Osteocyte (in vitro differentiated cells): ENCODE data around the gene BCR. TPM values are rescaled to one million over a fixed set of nuclear protein-coding genes. Genes with fewer than 3 reads are reported as not detected.
A peak's percentile ranks its signal among the peaks of the same experiment; 100 is the strongest.

Experiments
- DNase-seq: peaks from one replicate; pipeline ENCODE4 v3.0.0; 2021; ENCODE audit warnings: mixed read lengths; ENCODE audit not compliant: unreplicated experiment; ENCODE audit errors: extremely low spot score
- H3K27ac Mint-ChIP-seq: one replicate; pipeline ENCODE4 v1.8.0; 2021; ENCODE audit warnings: mild to moderate bottlenecking, mixed read lengths; ENCODE audit not compliant: unreplicated experiment
- H3K27me3 Mint-ChIP-seq: one replicate; pipeline ENCODE4 v1.8.0; 2021; ENCODE audit warnings: mixed read lengths; ENCODE audit not compliant: unreplicated experiment
- H3K36me3 Mint-ChIP-seq: one replicate; pipeline ENCODE4 v1.8.0; 2021; ENCODE audit warnings: mixed read lengths; ENCODE audit not compliant: unreplicated experiment
- H3K4me1 Mint-ChIP-seq: one replicate; pipeline ENCODE4 v1.8.0; 2021; ENCODE audit warnings: mixed read lengths; ENCODE audit not compliant: unreplicated experiment
- H3K4me3 Mint-ChIP-seq: one replicate; pipeline ENCODE4 v1.8.0; 2021; ENCODE audit warnings: mild to moderate bottlenecking, moderate library complexity, mixed read lengths; ENCODE audit not compliant: unreplicated experiment
- H3K9me3 Mint-ChIP-seq: one replicate; pipeline ENCODE4 v1.8.0; 2021; ENCODE audit warnings: mixed read lengths; ENCODE audit not compliant: unreplicated experiment
- CTCF ChIP-seq: fragments of 200-600 bp; sonication (generic); IDR thresholded peaks from 2 replicates; pipeline ENCODE4 v1.5.0; 2021; ENCODE audit warnings: antibody characterized with exemption, mild to moderate bottlenecking, moderate library complexity
- total RNA-seq: library from RNA; stranded (reverse); gene quantifications from 2 replicates; pipeline ENCODE4 v1.2.1, GENCODE V29; 2021

BCR gene
- total RNA-seq, 1 donor from 2014 or later: 35.3 TPM

DNA sequence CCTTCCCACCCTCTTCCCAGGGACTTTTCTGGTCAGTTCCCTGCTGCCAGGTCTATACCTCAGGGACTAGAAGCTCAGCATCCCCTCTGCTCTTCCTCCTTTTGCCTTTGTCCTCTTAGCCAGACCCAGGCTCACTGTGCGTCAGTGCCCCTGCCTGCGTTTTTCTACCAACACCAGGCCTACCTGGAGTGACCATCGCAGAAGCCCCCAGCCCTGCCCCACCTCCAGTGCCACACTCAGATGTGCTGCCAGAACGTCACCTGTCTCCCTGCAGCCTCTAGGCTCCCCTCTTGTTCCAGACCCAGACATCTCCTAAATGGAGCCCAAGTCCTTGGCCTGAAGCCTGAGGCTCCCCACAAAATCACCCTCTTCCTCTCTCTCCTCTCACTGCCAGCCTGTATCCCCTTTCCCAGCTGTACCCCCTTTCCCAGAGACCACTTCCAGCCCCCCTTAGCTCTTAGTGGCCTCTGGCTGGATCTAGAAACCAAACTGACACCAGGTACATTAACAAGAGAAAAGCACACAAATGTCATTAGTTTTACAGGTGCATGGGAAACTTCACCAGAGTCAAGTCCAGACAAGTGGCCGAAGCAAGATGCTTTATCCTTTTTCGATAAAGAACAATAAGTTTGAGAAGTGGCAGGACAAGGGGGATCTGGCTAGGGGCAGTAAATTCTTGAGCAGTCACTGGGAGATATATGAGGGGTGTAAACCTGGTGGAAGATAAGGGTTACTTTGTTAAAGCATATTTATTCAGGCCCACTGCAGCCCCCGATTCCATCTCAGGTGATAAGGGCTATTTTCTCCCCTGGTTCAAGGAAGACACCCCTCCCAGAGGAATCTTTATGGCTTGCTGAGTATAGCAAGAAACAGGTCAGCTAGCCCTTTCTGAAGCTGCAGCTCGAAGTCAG lies 61.5 kb downstream of the BCR start:
- H3K9me3 Mint-ChIP-seq: no peaks in the 10 kb centered on the region
- H3K4me1 Mint-ChIP-seq: peaks cover 55% of the 10 kb centered on the region
- H3K27me3 Mint-ChIP-seq: no peaks in the 10 kb centered on the region
- no peak for DNase-seq
- TF ChIP-seq CTCF: no peak
- peak overlapping the region; percentile 27 for H3K27ac Mint-ChIP-seq
- no peaks in the 10 kb centered on the region for H3K36me3 Mint-ChIP-seq
- no peak overlapping the region for H3K4me3 Mint-ChIP-seq

DNA sequence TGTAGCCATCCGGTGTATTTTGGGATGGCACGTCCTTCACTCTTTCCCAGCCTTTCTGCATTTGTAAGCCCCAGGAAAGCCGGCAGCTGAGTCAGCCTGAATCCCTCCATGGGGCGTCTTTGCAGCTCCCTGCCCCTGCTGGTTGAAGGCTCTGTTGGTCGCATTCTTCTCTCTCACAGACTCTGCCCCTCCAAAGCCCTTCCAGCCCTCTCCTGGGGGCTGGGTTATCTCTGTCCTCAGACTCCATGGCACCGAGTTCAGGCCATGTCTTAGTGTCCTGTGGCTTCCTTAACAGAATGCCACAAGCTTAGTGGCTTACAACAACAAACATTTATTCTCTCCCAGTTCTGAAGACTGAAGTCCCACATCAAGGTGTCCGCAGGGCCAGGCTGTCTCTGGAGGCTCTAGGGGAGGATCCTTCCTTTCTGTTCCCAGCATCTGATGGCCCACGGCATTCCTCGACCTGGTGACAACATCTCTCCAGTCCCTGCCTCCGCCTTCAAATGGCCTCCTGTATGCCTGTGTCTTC lies 62.2 kb downstream of the BCR start:
- no peak for DNase-seq
- Mint-ChIP-seq H3K27me3 (no peaks in the 10 kb centered on the region), H3K27ac (peak overlapping the region; percentile 27), H3K9me3 (no peaks in the 10 kb centered on the region), H3K36me3 (no peaks in the 10 kb centered on the region), H3K4me1 (peaks cover 50% of the 10 kb centered on the region), H3K4me3 (no peak overlapping the region)
- TF ChIP-seq CTCF: no peak

GRCh38 chr22:23243006-23243573 lies 62.8 kb downstream of the BCR start:
- Mint-ChIP-seq H3K9me3 (no peaks in the 10 kb centered on the region), H3K27ac (peak overlapping the region; percentile 27), H3K27me3 (no peaks in the 10 kb centered on the region), H3K36me3 (no peaks in the 10 kb centered on the region), H3K4me3 (no peak overlapping the region), H3K4me1 (peaks cover 47% of the 10 kb centered on the region)
- no peak for TF ChIP-seq CTCF
- no peak for DNase-seq

- no peaks in the 10 kb centered on the region for H3K36me3 Mint-ChIP-seq
- no peaks in the 10 kb centered on the region for H3K9me3 Mint-ChIP-seq
- TF ChIP-seq CTCF: no peak
- peaks cover 50% of the 10 kb centered on the region for H3K4me1 Mint-ChIP-seq
- H3K27ac Mint-ChIP-seq: no peak overlapping the region
- no peaks in the 10 kb centered on the region for H3K27me3 Mint-ChIP-seq
- DNase-seq: no peak
- H3K4me3 Mint-ChIP-seq: no peak overlapping the region
These were observed 63.8 kb downstream of the BCR start for GRCh38 chr22:23243859-23244689.
